ENCODE data around the gene WRAP53. TPM values are rescaled to one million over a fixed set of nuclear protein-coding genes. Genes with fewer than 3 reads are reported as not detected.
"Not testable (repeated sequence)": the region's sequence is repeated elsewhere in the genome, so short reads cannot be mapped to it uniquely, and the experiment has no call there.

The WRAP53 gene
- total and polyA plus RNA-seq, 2 donors (not counting 1 experiment from before 2014, with no cell fraction given) = 13.1 to 18.2 TPM

GRCh38 chr17:7640783-7641182 is 47.5 kb upstream of the WRAP53 start:
- Histone ChIP-seq H3K4me3 (ENCODE audit: control extremely low read depth in 1 of 5, extremely low read depth in 1 of 5, insufficient read depth in 1 of 5, low read depth in 2 of 5, low read length in 4 of 5) (no peak overlapping the region), H3K27ac (ENCODE audit: low read length in 2 of 2) (no peak overlapping the region), H3K9ac (ENCODE audit: low read length) (no peak overlapping the region), H2AFZ (ENCODE audit: insufficient read depth, low read depth, low read length, poor library complexity, severe bottlenecking) (no peak overlapping the region), H3K27me3 (replicated peaks in 1 of 4; ENCODE audit: control extremely low read depth in 1 of 4, control insufficient read depth in 3 of 4, insufficient read depth in 4 of 4, low read length in 3 of 4) (peaks cover 0 to 3% (median 0%) of the 10 kb centered on the region in 4 experiments), H4K20me1 (ENCODE audit: control insufficient read depth, insufficient read depth, low read length, poor library complexity, severe bottlenecking) (no peaks in the 10 kb centered on the region), H3K9me3 (ENCODE audit: control extremely low read depth in 1 of 3, control insufficient read depth in 2 of 3, insufficient read depth in 1 of 3, low read length in 2 of 3) (no peaks in the 10 kb centered on the region), H3K79me2 (ENCODE audit: control insufficient read depth, insufficient read depth, low read length) (no peaks in the 10 kb centered on the region), H3K4me2 (replicated peaks; ENCODE audit: low read depth, low read length, poor library complexity, severe bottlenecking) (no peak overlapping the region), H3K36me3 (replicated peaks in 1 of 2; ENCODE audit: control extremely low read depth in 1 of 2, control insufficient read depth in 1 of 2, extremely low read depth in 1 of 2, insufficient read depth in 2 of 2, low read length in 1 of 2) (no peaks in the 10 kb centered on the region), H3K4me1 (ENCODE audit: control insufficient read depth in 2 of 2, insufficient read depth in 2 of 2, low read length in 2 of 2) (peaks cover 0 to 8% of the 10 kb centered on the region in 2 donors)
- intact Hi-C loops (cut with micrococcal nuclease) = no loop called here
- Mint-ChIP-seq H3K4me3 (no peak overlapping the region), H3K4me1 (peaks cover 5% of the 10 kb centered on the region), H3K27ac (no peak overlapping the region), H3K27me3 (no peaks in the 10 kb centered on the region), H3K9me3 (ENCODE audit: insufficient read depth) (no peaks in the 10 kb centered on the region)
- no peak for TF ChIP-seq EZH2 (IDR thresholded peaks at IDR 0.05; ENCODE audit: borderline replicate concordance, insufficient read depth, low read depth, low read length, poor library complexity, severe bottlenecking)
- no peak for TF ChIP-seq CTCF (IDR thresholded peaks at IDR 0.05)
- WGBS (ENCODE audit: insufficient coverage) = 96% methylated on average over 23 of the region's 26 CpGs
- CTCF ChIA-PET = no interaction called here
- POLR2A ChIA-PET = interaction anchor here (0.7 kb wide), 1 partner anchor 26 kb away, joined by 3 read pairs; no protein-coding TSS in a partner anchor
- DNase-seq = no peak
- no peak for ATAC-seq (ENCODE audit: low read depth)

- CTCF ChIA-PET = interaction anchor here (2.0 kb wide), 1 partner anchor 9 kb away, joined by 6 read pairs; no protein-coding TSS in a partner anchor
- WGBS (ENCODE audit: insufficient coverage) = 60% methylated on average over 5 of the region's 7 CpGs
- H3K4me3 ChIP-seq (ENCODE audit: control extremely low read depth in 1 of 5, extremely low read depth in 1 of 5, insufficient read depth in 1 of 5, low read depth in 2 of 5, low read length in 4 of 5); H3K27ac ChIP-seq (ENCODE audit: low read length in 2 of 2); H3K4me3 Mint-ChIP-seq; ATAC-seq (ENCODE audit: low read depth); H3K4me1 ChIP-seq (ENCODE audit: control insufficient read depth in 2 of 2, insufficient read depth in 2 of 2, low read length in 2 of 2); H3K27me3 Mint-ChIP-seq; H3K27me3 ChIP-seq (replicated peaks in 1 of 4; ENCODE audit: control extremely low read depth in 1 of 4, control insufficient read depth in 3 of 4, insufficient read depth in 4 of 4, low read length in 3 of 4); H3K79me2 ChIP-seq (ENCODE audit: control insufficient read depth, insufficient read depth, low read length); H3K27ac Mint-ChIP-seq; H2AFZ ChIP-seq (ENCODE audit: insufficient read depth, low read depth, low read length, poor library complexity, severe bottlenecking); H3K9ac ChIP-seq (ENCODE audit: low read length); DNase-seq; H3K4me2 ChIP-seq (replicated peaks; ENCODE audit: low read depth, low read length, poor library complexity, severe bottlenecking); H3K4me1 Mint-ChIP-seq; H3K9me3 Mint-ChIP-seq (ENCODE audit: insufficient read depth); H4K20me1 ChIP-seq (ENCODE audit: control insufficient read depth, insufficient read depth, low read length, poor library complexity, severe bottlenecking); intact Hi-C loops (cut with micrococcal nuclease); H3K36me3 ChIP-seq (replicated peaks in 1 of 2; ENCODE audit: control extremely low read depth in 1 of 2, control insufficient read depth in 1 of 2, extremely low read depth in 1 of 2, insufficient read depth in 2 of 2, low read length in 1 of 2); H3K9me3 ChIP-seq (ENCODE audit: control extremely low read depth in 1 of 3, control insufficient read depth in 2 of 3, insufficient read depth in 1 of 3, low read length in 2 of 3): not testable (repeated sequence)
- POLR2A ChIA-PET = interaction anchor here (0.7 kb wide), 1 partner anchor 26 kb away, joined by 3 read pairs; no protein-coding TSS in a partner anchor
These were observed 46.6 kb upstream of the WRAP53 start for GRCh38 chr17:7641635-7642034.
